Measurements from ENCODE around the gene OR9Q1.
"Not testable (repeated sequence)": the region's sequence is repeated elsewhere in the genome, so short reads cannot be mapped to it uniquely, and the experiment has no call there.

The OR9Q1 gene

GRCh38 chr11:57979532-57980079 lies 44.1 kb upstream of the OR9Q1 start:
- DNase-seq (ENCODE audit: extremely low read depth, insufficient read length) = no peak
- no peak for TF ChIP-seq CTCF (IDR thresholded peaks at IDR 0.05; ENCODE audit: insufficient read depth, low read length, poor library complexity, severe bottlenecking)
- Histone ChIP-seq H3K4me3 (replicated peaks; ENCODE audit: low read depth, low read length) (no peak overlapping the region), H3K36me3 (ENCODE audit: control insufficient read depth, insufficient read depth, low read length) (no peaks in the 10 kb centered on the region), H3K27me3 (replicated peaks; ENCODE audit: control insufficient read depth, insufficient read depth, low read length) (no peaks in the 10 kb centered on the region)

- TF ChIP-seq CTCF (IDR thresholded peaks at IDR 0.05; ENCODE audit: insufficient read depth, low read length, poor library complexity, severe bottlenecking) = no peak
- H3K27me3 ChIP-seq (replicated peaks; ENCODE audit: control insufficient read depth, insufficient read depth, low read length) = no peaks in the 10 kb centered on the region
- no peaks in the 10 kb centered on the region for H3K36me3 ChIP-seq (ENCODE audit: control insufficient read depth, insufficient read depth, low read length)
- no peak for DNase-seq (ENCODE audit: extremely low read depth, insufficient read length)
- no peak overlapping the region for H3K4me3 ChIP-seq (replicated peaks; ENCODE audit: low read depth, low read length)
Measured at GRCh38 chr11:57980201-57980600, 43.5 kb upstream of the OR9Q1 start.

GRCh38 chr11:57981536-57981935 lies 42.1 kb upstream of the OR9Q1 start:
- H3K27me3 ChIP-seq (replicated peaks; ENCODE audit: control insufficient read depth, insufficient read depth, low read length) = no peaks in the 10 kb centered on the region
- no peak for TF ChIP-seq CTCF (IDR thresholded peaks at IDR 0.05; ENCODE audit: insufficient read depth, low read length, poor library complexity, severe bottlenecking)
- no peaks in the 10 kb centered on the region for H3K36me3 ChIP-seq (ENCODE audit: control insufficient read depth, insufficient read depth, low read length)
- DNase-seq (ENCODE audit: extremely low read depth, insufficient read length) = no peak
- H3K4me3 ChIP-seq (replicated peaks; ENCODE audit: low read depth, low read length) = no peak overlapping the region

GRCh38 chr11:57982776-57983175 lies 40.9 kb upstream of the OR9Q1 start:
- no peak for DNase-seq (ENCODE audit: extremely low read depth, insufficient read length)
- H3K4me3 ChIP-seq (replicated peaks; ENCODE audit: low read depth, low read length) = no peak overlapping the region
- H3K27me3 ChIP-seq (replicated peaks; ENCODE audit: control insufficient read depth, insufficient read depth, low read length) = no peaks in the 10 kb centered on the region
- no peaks in the 10 kb centered on the region for H3K36me3 ChIP-seq (ENCODE audit: control insufficient read depth, insufficient read depth, low read length)
- TF ChIP-seq CTCF (IDR thresholded peaks at IDR 0.05; ENCODE audit: insufficient read depth, low read length, poor library complexity, severe bottlenecking) = no peak

GRCh38 chr11:57983191-57983590 lies 40.5 kb upstream of the OR9Q1 start:
- Histone ChIP-seq H3K36me3 (ENCODE audit: control insufficient read depth, insufficient read depth, low read length) (no peaks in the 10 kb centered on the region), H3K27me3 (replicated peaks; ENCODE audit: control insufficient read depth, insufficient read depth, low read length) (no peaks in the 10 kb centered on the region), H3K4me3 (replicated peaks; ENCODE audit: low read depth, low read length) (no peak overlapping the region)
- TF ChIP-seq CTCF (IDR thresholded peaks at IDR 0.05; ENCODE audit: insufficient read depth, low read length, poor library complexity, severe bottlenecking) = no peak
- no peak for DNase-seq (ENCODE audit: extremely low read depth, insufficient read length)

GRCh38 chr11:57999523-57999922 lies 24.2 kb upstream of the OR9Q1 start:
- H3K36me3 ChIP-seq (ENCODE audit: control insufficient read depth, insufficient read depth, low read length); H3K4me3 ChIP-seq (replicated peaks; ENCODE audit: low read depth, low read length); H3K27me3 ChIP-seq (replicated peaks; ENCODE audit: control insufficient read depth, insufficient read depth, low read length); DNase-seq (ENCODE audit: extremely low read depth, insufficient read length): not testable (repeated sequence)

GRCh38 chr11:58000021-58000420 lies 23.7 kb upstream of the OR9Q1 start:
- DNase-seq (ENCODE audit: extremely low read depth, insufficient read length); H3K4me3 ChIP-seq (replicated peaks; ENCODE audit: low read depth, low read length); H3K27me3 ChIP-seq (replicated peaks; ENCODE audit: control insufficient read depth, insufficient read depth, low read length); H3K36me3 ChIP-seq (ENCODE audit: control insufficient read depth, insufficient read depth, low read length): not testable (repeated sequence)

Measured in GM06990 (cell line).